Smooth muscle cell (in vitro differentiated cells): ENCODE results near the gene ALKBH6. TPM values are rescaled to one million over a fixed set of nuclear protein-coding genes. Genes with fewer than 3 reads are reported as not detected.

Experiments used
- DNase-seq: peaks from one replicate; lab custom pipeline; 2025; ENCODE audit not compliant: unreplicated experiment; lab: John Stamatoyannopoulos, UW
- H2AFZ ChIP-seq: fragments of 200-600 bp; sonication (generic); 2 replicates; pipeline ENCODE4 v1.6.0; 2016; ENCODE audit warnings: antibody characterized with exemption, low read depth, mild to moderate bottlenecking
- H3F3A ChIP-seq: fragments of 200-600 bp; sonication (generic); 2 replicates; pipeline ENCODE4 v1.6.0; 2017; ENCODE audit warnings: antibody characterized with exemption, low read depth
- H3K27ac ChIP-seq: fragments of 200-600 bp; sonication (generic); 2 replicates; pipeline ENCODE4 v1.5.1; 2016; ENCODE audit warnings: low read depth, mild to moderate bottlenecking
- H3K27me3 ChIP-seq: fragments of 200-600 bp; sonication (generic); 2 replicates; pipeline ENCODE4 v1.6.1; 2016; ENCODE audit warnings: low read depth, mild to moderate bottlenecking
- H3K36me3 ChIP-seq: fragments of 200-600 bp; sonication (generic); 2 replicates; pipeline ENCODE4 v1.5.1; 2016; ENCODE audit warnings: low read depth
- H3K4me1 ChIP-seq: fragments of 200-600 bp; sonication (generic); 2 replicates; pipeline ENCODE4 v1.5.1; 2016; ENCODE audit warnings: low read depth
- H3K4me2 ChIP-seq: fragments of 200-600 bp; sonication (generic); 2 replicates; pipeline ENCODE4 v1.6.0; 2016; ENCODE audit warnings: mild to moderate bottlenecking
- H3K4me3 ChIP-seq: fragments of 200-600 bp; sonication (generic); 2 replicates; pipeline ENCODE4 v1.5.1; 2016; ENCODE audit warnings: mild to moderate bottlenecking
- H3K79me2 ChIP-seq: fragments of 200-600 bp; sonication (generic); 2 replicates; pipeline ENCODE4 v1.6.0; 2016; ENCODE audit warnings: low read depth, mild to moderate bottlenecking
- H3K9ac ChIP-seq: fragments of 200-600 bp; sonication (generic); 2 replicates; pipeline ENCODE4 v1.6.0; 2016; ENCODE audit warnings: low read depth
- H3K9me3 ChIP-seq: fragments of 200-600 bp; sonication (generic); replicated peaks from 2 replicates; pipeline ENCODE4 v1.5.1; 2016; ENCODE audit warnings: low read depth
- H4K20me1 ChIP-seq: fragments of 200-600 bp; sonication (generic); 2 replicates; pipeline ENCODE4 v1.6.0; 2016; ENCODE audit warnings: low read depth
- CTCF ChIP-seq: fragments of 200-600 bp; sonication (generic); IDR thresholded peaks from 2 replicates; pipeline ENCODE4 v1.5.1; 2017; ENCODE audit warnings: borderline replicate concordance, mild to moderate bottlenecking, antibody characterized with exemption; ENCODE audit not compliant: insufficient read depth, poor library complexity, severe bottlenecking
- WGBS: methylation state at CpG from one replicate; pipeline ENCODE4 v1.1.7; 2016; ENCODE audit warnings: low lambda C conversion rate; 5-methylcytosine and 5-hydroxymethylcytosine counted together
- polyA plus RNA-seq: library from polyadenylated mRNA; unstranded; fragments of >200 nt; fragmentation: Nextera tagmentation; extraction: Ambion mirVana; gene quantifications from 2 replicates; pipeline ENCODE4 v1.2.1, GENCODE V29; 2016
- total RNA-seq: library from RNA; depleted of rRNA; stranded (reverse); fragments of >200 nt; gene quantifications from 2 replicates; pipeline ENCODE4 v1.2.3, GENCODE V29; 2014

ALKBH6 gene
- total and polyA plus RNA-seq, 2 experiments from 2014 or later, result 26.2 to 36.1 TPM

- H3K27me3 ChIP-seq, result no peaks in the 10 kb centered on the region
- H3K36me3 ChIP-seq, result no peaks in the 10 kb centered on the region
- WGBS, result 97% methylated on average over 5 of the region's 5 CpGs
- no peak overlapping the region for H2AFZ ChIP-seq
- H4K20me1 ChIP-seq, result no peaks in the 10 kb centered on the region
- H3K9me3 ChIP-seq, result no peaks in the 10 kb centered on the region
- no peak for DNase-seq
- H3F3A ChIP-seq, result no peaks in the 10 kb centered on the region
- no peak overlapping the region for H3K4me2 ChIP-seq
- H3K79me2 ChIP-seq, result no peaks in the 10 kb centered on the region
- H3K4me3 ChIP-seq, result no peak overlapping the region
- H3K4me1 ChIP-seq, result no peaks in the 10 kb centered on the region
- no peak overlapping the region for H3K27ac ChIP-seq
- TF ChIP-seq CTCF, result no peak
- no peak overlapping the region for H3K9ac ChIP-seq
Measured at GRCh38 chr19:36023432-36023831, 9.4 kb upstream of the ALKBH6 start.

GRCh38 chr19:36019061-36019670, 5.2 kb upstream of the ALKBH6 start:
- no peak for TF ChIP-seq CTCF
- DNase-seq, result no peak
- Histone ChIP-seq H3K9me3 (no peaks in the 10 kb centered on the region), H3F3A (no peaks in the 10 kb centered on the region), H3K4me2 (no peak overlapping the region), H3K4me3 (no peak overlapping the region), H3K27ac (no peak overlapping the region), H2AFZ (no peak overlapping the region), H3K9ac (no peak overlapping the region), H4K20me1 (no peaks in the 10 kb centered on the region), H3K27me3 (no peaks in the 10 kb centered on the region), H3K36me3 (no peaks in the 10 kb centered on the region), H3K79me2 (no peaks in the 10 kb centered on the region), H3K4me1 (peaks cover 6% of the 10 kb centered on the region)
- 97% methylated on average over 21 of the region's 22 CpGs for WGBS

- Histone ChIP-seq H2AFZ (peak overlapping the region; percentile 93), H3K4me3 (peak overlapping the region; percentile 70), H4K20me1 (no peaks in the 10 kb centered on the region), H3K4me1 (peaks cover 16% of the 10 kb centered on the region), H3K36me3 (no peaks in the 10 kb centered on the region), H3K4me2 (peak overlapping the region; percentile 96), H3F3A (no peaks in the 10 kb centered on the region), H3K27me3 (no peaks in the 10 kb centered on the region), H3K27ac (no peak overlapping the region), H3K79me2 (peaks cover 4% of the 10 kb centered on the region), H3K9me3 (no peaks in the 10 kb centered on the region), H3K9ac (peak overlapping the region; percentile 83)
- DNase-seq, result no peak
- TF ChIP-seq CTCF, result no peak
- 36% methylated on average over 15 of the region's 15 CpGs for WGBS
Measured at GRCh38 chr19:36013280-36014011, 567 bp downstream of the ALKBH6 start.
